ENCODE measurements around the gene ZNF343. TPM values are rescaled to one million over a fixed set of nuclear protein-coding genes. Genes with fewer than 3 reads are reported as not detected.

The ZNF343 gene
- total and polyA plus RNA-seq, 2 donors (not counting 3 experiments of a cell fraction or from before 2014, with no cell fraction given): 4.7 to 7.9 TPM

- Histone ChIP-seq H3K9me3 (replicated peaks; ENCODE audit: control insufficient read depth, insufficient read depth, low read length) (no peaks in the 10 kb centered on the region), H3K27ac (ENCODE audit: insufficient read depth, low read depth, low read length) (no peak overlapping the region), H3K4me2 (ENCODE audit: insufficient read depth, low read length) (no peak overlapping the region), H4K20me1 (replicated peaks; ENCODE audit: control insufficient read depth, extremely low read depth, insufficient read depth, low read length) (no peaks in the 10 kb centered on the region), H3K4me3 (replicated peaks in 1 of 3; ENCODE audit: insufficient read depth in 1 of 3, low read depth in 1 of 3, low read length in 3 of 3) (no peak overlapping the region), H3K79me2 (ENCODE audit: control insufficient read depth, insufficient read depth, low read length) (no peaks in the 10 kb centered on the region), H3K9ac (replicated peaks; ENCODE audit: extremely low read depth, insufficient read depth, low read length) (no peak overlapping the region), H3K27me3 (ENCODE audit: control insufficient read depth in 2 of 2, insufficient read depth in 2 of 2, low read length in 2 of 2) (no peaks in the 10 kb centered on the region), H3K9me1 (replicated peaks; ENCODE audit: control insufficient read depth, extremely low read depth, insufficient read depth, low read length) (no peaks in the 10 kb centered on the region), H3K4me1 (ENCODE audit: control insufficient read depth, extremely low read depth, insufficient read depth, low read length) (peaks cover 11% of the 10 kb centered on the region), H3K36me3 (ENCODE audit: control insufficient read depth in 2 of 2, extremely low read depth in 1 of 2, insufficient read depth in 2 of 2, low read length in 2 of 2) (peaks cover 8 to 16% of the 10 kb centered on the region in 2 experiments), H2AFZ (ENCODE audit: low read depth, low read length) (no peak overlapping the region)
- DNase-seq (ENCODE audit: low read depth, low spot score) (no peak), FAIRE-seq (no peak)
- CTCF ChIA-PET: no interaction called here
- POLR2A ChIA-PET: no interaction called here
- dilution Hi-C loops (cut with MboI; ENCODE audit: extremely low pct_ligation_motif_present, low sequenced_read_pairs): no loop called here
- intact Hi-C loops (cut with micrococcal nuclease): no loop called here
- TF ChIP-seq JUN (IDR thresholded peaks at IDR 0.05; ENCODE audit: borderline replicate concordance, insufficient read depth, insufficient read length, low read depth) (no peak), POLR2A (IDR thresholded peaks at IDR 0.05; ENCODE audit: low read depth, low read length) (no peak), FOS (IDR thresholded peaks at IDR 0.05; ENCODE audit: borderline replicate concordance, insufficient read depth, low read length) (no peak), GATA2 (IDR thresholded peaks at IDR 0.05; ENCODE audit: insufficient read depth, insufficient read length, low read depth, low read length) (no peak), EZH2 (IDR thresholded peaks at IDR 0.05; ENCODE audit: borderline replicate concordance, low read depth, low read length, severe bottlenecking) (no peak), MAX (IDR thresholded peaks at IDR 0.05; ENCODE audit: insufficient read depth, insufficient read length) (no peak), MYC (IDR thresholded peaks at IDR 0.05; ENCODE audit: low read depth, low read length) (no peak), POLR2AphosphoS5 (IDR thresholded peaks at IDR 0.05; ENCODE audit: insufficient read depth, low read depth, low read length) (no peak)
- TF ChIP-seq, protein P1, sequence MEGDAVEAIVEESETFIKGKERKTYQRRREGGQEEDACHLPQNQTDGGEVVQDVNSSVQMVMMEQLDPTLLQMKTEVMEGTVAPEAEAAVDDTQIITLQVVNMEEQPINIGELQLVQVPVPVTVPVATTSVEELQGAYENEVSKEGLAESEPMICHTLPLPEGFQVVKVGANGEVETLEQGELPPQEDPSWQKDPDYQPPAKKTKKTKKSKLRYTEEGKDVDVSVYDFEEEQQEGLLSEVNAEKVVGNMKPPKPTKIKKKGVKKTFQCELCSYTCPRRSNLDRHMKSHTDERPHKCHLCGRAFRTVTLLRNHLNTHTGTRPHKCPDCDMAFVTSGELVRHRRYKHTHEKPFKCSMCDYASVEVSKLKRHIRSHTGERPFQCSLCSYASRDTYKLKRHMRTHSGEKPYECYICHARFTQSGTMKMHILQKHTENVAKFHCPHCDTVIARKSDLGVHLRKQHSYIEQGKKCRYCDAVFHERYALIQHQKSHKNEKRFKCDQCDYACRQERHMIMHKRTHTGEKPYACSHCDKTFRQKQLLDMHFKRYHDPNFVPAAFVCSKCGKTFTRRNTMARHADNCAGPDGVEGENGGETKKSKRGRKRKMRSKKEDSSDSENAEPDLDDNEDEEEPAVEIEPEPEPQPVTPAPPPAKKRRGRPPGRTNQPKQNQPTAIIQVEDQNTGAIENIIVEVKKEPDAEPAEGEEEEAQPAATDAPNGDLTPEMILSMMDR (IDR thresholded peaks at IDR 0.05; ENCODE audit: extremely low read depth in 1 of 2, insufficient read depth in 1 of 2, low read depth in 1 of 2, low read length in 2 of 2): no peak
- no TSS peak for BruUV-seq (replicated peaks)
Measured at GRCh38 chr20:2480381-2480780, 28.3 kb downstream of the ZNF343 start.
